ENCODE results near the gene FTHL17. TPM values are rescaled to one million over a fixed set of nuclear protein-coding genes. Genes with fewer than 3 reads are reported as not detected.

FTHL17 gene
- total RNA-seq, 1 experiment from 2014 or later = not detected

- Mint-ChIP-seq H3K27ac (ENCODE audit: unreplicated experiment) (no peak overlapping the region), H3K9me3 (ENCODE audit: low read depth, unreplicated experiment) (no peaks in the 10 kb centered on the region), H3K4me1 (ENCODE audit: low read depth, unreplicated experiment) (no peaks in the 10 kb centered on the region), H3K27me3 (ENCODE audit: unreplicated experiment) (peaks cover 28% of the 10 kb centered on the region), H3K4me3 (ENCODE audit: low read depth, unreplicated experiment) (no peak overlapping the region), H3K36me3 (ENCODE audit: insufficient read depth, unreplicated experiment) (no peaks in the 10 kb centered on the region)
- DNase-seq = no peak
- BruUV-seq (replicated peaks) = no TSS peak
- intact Hi-C loops (cut with micrococcal nuclease; ENCODE audit: unreplicated experiment) = no loop called here
- TF ChIP-seq, protein P1, sequence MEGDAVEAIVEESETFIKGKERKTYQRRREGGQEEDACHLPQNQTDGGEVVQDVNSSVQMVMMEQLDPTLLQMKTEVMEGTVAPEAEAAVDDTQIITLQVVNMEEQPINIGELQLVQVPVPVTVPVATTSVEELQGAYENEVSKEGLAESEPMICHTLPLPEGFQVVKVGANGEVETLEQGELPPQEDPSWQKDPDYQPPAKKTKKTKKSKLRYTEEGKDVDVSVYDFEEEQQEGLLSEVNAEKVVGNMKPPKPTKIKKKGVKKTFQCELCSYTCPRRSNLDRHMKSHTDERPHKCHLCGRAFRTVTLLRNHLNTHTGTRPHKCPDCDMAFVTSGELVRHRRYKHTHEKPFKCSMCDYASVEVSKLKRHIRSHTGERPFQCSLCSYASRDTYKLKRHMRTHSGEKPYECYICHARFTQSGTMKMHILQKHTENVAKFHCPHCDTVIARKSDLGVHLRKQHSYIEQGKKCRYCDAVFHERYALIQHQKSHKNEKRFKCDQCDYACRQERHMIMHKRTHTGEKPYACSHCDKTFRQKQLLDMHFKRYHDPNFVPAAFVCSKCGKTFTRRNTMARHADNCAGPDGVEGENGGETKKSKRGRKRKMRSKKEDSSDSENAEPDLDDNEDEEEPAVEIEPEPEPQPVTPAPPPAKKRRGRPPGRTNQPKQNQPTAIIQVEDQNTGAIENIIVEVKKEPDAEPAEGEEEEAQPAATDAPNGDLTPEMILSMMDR (IDR thresholded peaks at IDR 0.05; ENCODE audit: unreplicated experiment) = no peak
- CTCF ChIA-PET = no interaction called here
Measured at GRCh38 chrX:31093639-31093975, 21.8 kb upstream of the FTHL17 start.

DNA sequence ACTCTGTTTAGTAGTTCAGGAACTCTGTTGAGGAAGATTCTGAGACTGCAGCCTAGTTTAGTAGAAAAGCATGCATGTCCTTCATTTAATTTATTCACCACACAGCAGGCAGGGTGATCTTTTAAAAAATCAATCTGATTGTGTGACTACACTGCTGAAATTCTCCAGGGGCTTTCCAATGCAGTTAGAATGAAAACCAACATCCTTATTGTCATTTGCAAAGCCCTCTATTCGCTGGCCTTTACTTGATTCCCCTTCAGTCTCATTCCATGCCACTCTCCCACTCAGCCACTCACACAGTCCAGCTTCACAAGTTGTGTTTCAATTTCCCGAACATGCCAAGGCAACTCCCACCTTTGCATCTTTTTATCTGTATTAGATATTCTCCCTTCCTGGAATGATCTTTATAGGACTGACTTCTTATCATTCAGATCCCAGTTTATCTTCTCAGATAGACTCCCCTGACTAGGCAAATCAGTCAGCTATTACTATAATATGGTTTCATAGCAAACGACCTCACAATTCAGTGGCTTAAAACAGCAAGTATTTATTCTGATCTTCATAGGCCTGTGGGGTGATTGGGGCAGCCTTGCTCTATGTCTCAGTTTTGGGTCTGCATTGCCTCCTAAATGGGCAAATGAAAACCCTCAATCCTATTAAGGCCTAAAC lies 21.3 kb upstream of the FTHL17 start:
- CTCF ChIA-PET = no interaction called here
- no peaks in the 10 kb centered on the region for H3K9me3 Mint-ChIP-seq (ENCODE audit: low read depth, unreplicated experiment)
- H3K4me3 Mint-ChIP-seq (ENCODE audit: low read depth, unreplicated experiment) = no peak overlapping the region
- DNase-seq = no peak
- no peaks in the 10 kb centered on the region for H3K36me3 Mint-ChIP-seq (ENCODE audit: insufficient read depth, unreplicated experiment)
- TF ChIP-seq, protein P1 (IDR thresholded peaks at IDR 0.05; ENCODE audit: unreplicated experiment) = no peak
- intact Hi-C loops (cut with micrococcal nuclease; ENCODE audit: unreplicated experiment) = no loop called here
- peaks cover 28% of the 10 kb centered on the region for H3K27me3 Mint-ChIP-seq (ENCODE audit: unreplicated experiment)
- no peaks in the 10 kb centered on the region for H3K4me1 Mint-ChIP-seq (ENCODE audit: low read depth, unreplicated experiment)
- no TSS peak for BruUV-seq (replicated peaks)
- no peak overlapping the region for H3K27ac Mint-ChIP-seq (ENCODE audit: unreplicated experiment)

DNA sequence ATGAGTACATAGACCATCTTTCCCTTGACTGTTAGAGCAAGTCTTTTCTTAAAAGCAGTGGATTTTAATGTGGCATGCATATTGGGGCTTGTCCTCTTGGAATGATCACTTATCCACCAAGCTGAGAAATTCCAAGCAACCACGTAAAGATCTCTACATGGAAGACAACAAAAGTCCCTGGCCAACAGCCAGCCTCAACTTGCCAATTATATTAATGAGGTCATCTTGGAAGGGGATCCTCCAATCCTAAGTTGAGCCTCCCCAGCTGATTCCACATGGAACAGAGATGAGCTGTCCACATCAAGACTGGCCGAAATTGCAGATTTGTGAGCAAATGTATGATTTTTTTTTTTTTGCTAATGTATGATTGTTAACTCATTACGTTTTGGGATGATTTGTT lies 20.6 kb upstream of the FTHL17 start:
- peaks cover 28% of the 10 kb centered on the region for H3K27me3 Mint-ChIP-seq (ENCODE audit: unreplicated experiment)
- TF ChIP-seq, protein P1 (IDR thresholded peaks at IDR 0.05; ENCODE audit: unreplicated experiment) = no peak
- no peak overlapping the region for H3K4me3 Mint-ChIP-seq (ENCODE audit: low read depth, unreplicated experiment)
- no TSS peak for BruUV-seq (replicated peaks)
- no peaks in the 10 kb centered on the region for H3K36me3 Mint-ChIP-seq (ENCODE audit: insufficient read depth, unreplicated experiment)
- intact Hi-C loops (cut with micrococcal nuclease; ENCODE audit: unreplicated experiment) = no loop called here
- H3K4me1 Mint-ChIP-seq (ENCODE audit: low read depth, unreplicated experiment) = no peaks in the 10 kb centered on the region
- H3K27ac Mint-ChIP-seq (ENCODE audit: unreplicated experiment) = no peak overlapping the region
- H3K9me3 Mint-ChIP-seq (ENCODE audit: low read depth, unreplicated experiment) = no peaks in the 10 kb centered on the region
- CTCF ChIA-PET = no interaction called here
- no peak for DNase-seq

DNA sequence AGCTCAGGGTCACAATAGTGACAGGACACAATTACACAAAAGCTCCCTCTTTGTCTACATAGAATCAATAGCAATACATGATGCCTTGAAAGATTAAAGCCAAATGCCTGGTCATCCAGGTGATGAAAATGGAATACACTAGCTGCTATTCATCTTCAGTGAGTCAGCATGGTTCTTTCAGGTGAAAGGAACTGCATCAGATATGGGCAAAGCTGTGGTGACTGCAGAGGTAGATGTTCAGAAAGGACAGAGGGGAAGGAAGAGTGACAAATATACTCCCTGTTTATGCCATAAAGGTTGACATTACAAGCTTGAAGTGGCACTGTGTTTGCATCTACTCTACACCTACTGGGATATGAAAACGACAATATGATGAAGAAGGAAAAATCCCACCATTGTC lies 20.0 kb upstream of the FTHL17 start:
- H3K9me3 Mint-ChIP-seq (ENCODE audit: low read depth, unreplicated experiment) = no peaks in the 10 kb centered on the region
- no peak overlapping the region for H3K27ac Mint-ChIP-seq (ENCODE audit: unreplicated experiment)
- no peaks in the 10 kb centered on the region for H3K36me3 Mint-ChIP-seq (ENCODE audit: insufficient read depth, unreplicated experiment)
- no peaks in the 10 kb centered on the region for H3K4me1 Mint-ChIP-seq (ENCODE audit: low read depth, unreplicated experiment)
- CTCF ChIA-PET = no interaction called here
- TF ChIP-seq, protein P1 (IDR thresholded peaks at IDR 0.05; ENCODE audit: unreplicated experiment) = no peak
- BruUV-seq (replicated peaks) = no TSS peak
- no peak overlapping the region for H3K4me3 Mint-ChIP-seq (ENCODE audit: low read depth, unreplicated experiment)
- intact Hi-C loops (cut with micrococcal nuclease; ENCODE audit: unreplicated experiment) = no loop called here
- H3K27me3 Mint-ChIP-seq (ENCODE audit: unreplicated experiment) = peaks cover 28% of the 10 kb centered on the region
- no peak for DNase-seq

Data from Calu3 (cell line).